AML-193 (cell line): ENCODE data around the gene FAM118A.
"Not testable (repeated sequence)": the region's sequence is repeated elsewhere in the genome, so short reads cannot be mapped to it uniquely, and the experiment has no call there.

Source experiments
- DNase-seq, 2 experiments: peaks; one replicate each; lab custom pipeline; 2025; lab: John Stamatoyannopoulos, UW

Gene FAM118A

DNA sequence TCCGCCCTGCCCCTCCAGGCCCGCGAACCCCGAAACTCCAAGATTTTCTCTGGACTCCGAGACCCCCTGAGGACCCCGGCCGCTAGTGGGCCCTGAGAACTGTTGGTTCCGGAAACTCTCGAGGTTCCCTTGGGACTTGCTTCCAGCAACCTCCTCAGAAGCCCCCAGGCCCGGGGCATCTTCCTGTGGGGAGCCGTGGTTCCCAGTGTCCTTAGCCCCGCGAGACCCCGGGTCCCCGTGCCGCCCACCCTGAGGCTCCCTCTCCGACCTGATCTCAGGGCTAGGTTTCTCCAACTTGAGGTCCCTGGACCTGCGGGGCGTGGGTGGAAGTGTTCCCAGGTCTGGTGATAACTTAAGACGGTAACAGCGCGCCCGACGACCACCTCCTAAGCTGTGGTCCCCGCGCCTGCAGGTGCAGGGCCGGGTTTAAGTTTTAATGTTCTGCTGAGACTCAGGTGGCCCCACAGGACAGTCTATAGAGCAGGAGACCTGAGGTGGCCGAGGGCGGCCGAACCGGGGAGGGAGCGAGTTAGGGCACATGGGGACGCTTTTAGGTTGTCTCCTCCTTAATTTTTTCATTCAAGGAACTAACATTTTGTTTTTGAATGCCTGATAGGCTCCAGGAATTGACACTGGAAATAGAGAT is 720 bp downstream of the FAM118A start:
- DNase-seq = no peak

DNA sequence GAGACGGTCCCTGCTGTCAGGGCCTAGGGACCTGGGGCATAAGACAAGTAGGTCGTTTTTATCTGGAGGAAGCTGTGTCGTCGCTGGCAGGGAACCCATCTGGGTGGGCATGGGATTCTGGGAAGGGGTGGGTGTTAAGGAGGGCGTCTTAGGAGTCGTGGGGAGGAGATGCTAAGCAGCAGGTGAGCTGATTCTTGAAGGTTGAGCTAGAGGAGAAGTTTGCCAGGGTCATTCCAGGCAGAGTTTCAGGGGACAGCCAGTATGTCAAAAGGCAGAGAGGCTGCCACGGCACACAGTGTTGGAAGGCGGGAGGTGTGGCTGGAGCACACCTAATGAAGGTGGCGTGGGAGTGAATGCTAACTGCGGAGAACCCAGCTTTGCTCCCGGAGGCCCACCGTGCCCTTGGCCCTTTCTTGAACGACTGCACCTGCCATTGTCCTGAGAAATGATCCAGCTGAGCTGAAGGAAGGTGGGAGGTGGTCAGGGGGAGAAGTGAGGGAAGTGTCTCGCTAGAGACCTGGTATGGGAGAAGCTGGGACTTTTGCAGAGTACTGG is 1.3 kb downstream of the FAM118A start:
- no peak for DNase-seq

GRCh38 chr22:45312415-45312814 is 2.7 kb downstream of the FAM118A start:
- DNase-seq = no peak

DNA sequence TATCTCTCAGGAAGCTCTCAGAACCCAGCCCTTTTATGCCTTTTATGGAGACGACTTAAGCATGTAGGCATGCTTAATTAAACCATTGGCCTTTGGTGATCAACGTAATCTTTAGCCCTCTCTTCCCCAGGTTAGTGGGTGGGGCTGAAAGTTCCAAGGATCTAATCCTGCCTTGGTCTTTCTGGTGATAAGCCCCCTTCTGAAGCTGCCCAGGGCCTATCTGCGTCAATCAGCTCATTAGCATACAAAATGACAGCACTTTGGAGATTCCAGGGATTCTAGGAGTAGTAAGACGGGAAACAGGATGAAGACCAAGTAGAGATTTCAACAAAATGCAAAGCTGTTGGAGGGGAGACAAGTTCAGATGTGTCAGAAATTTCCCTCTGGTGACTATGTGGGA is 3.1 kb downstream of the FAM118A start:
- no peak for DNase-seq

GRCh38 chr22:45314054-45314721 is 4.5 kb downstream of the FAM118A start:
- DNase-seq = peak in 1 of 2 experiments; percentile 25

- no peak for DNase-seq
Measured at GRCh38 chr22:45314786-45315185, 5.1 kb downstream of the FAM118A start.

DNA sequence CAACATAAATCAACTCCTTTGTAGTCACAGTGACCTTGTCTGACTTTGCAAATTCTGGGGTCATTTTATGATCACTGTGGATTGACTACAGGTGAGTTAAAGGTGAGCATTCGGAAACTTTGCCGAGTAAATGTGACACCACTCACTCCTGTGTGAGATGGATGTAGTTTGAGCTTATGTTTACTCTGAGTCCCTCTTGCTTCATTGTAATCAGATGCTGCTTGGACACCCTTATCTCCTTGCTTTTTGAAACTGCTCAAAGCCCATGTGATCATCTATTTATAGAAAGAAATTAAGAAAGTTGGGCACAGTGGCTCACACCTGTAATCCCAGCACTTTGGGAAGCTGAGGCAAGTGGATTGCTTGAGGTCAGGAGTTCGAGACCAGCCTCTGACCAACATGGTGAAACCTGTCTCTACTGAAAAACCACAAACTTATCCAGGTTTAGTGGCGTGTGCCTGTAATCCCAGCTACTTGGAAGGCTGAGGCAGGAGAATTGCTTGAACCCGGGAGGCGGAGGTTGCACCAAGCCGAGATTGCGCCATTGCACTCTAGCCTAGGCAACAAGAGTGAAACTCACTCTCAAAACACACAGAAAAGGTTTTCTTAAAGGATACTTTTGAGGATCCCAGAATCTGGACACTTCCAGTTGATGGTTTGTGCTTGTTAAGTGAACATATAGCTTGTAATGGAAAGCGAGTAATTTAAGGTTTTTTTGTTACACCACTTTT is 7.2 kb downstream of the FAM118A start:
- no peak for DNase-seq

- no peak for DNase-seq
Measured at GRCh38 chr22:45317551-45318167, 7.9 kb downstream of the FAM118A start.

DNA sequence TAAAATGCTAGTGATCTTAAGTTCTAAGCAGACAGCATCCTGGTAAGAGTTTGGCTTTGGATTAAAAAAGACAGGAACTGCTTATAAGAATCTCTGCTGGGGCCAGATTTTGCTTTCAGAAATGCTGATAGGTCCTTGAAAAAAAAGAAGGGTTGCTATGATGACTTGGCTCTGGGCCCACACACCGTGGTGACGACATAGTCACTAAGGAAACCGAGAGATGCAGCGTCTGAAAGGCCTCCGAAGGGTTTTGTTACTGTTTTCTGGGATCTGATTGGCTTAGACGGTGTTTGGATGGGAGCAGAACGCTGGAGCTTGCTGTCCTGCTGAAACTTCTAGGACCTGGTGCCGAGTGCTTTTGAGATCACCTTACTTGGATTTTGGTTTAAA is 8.4 kb downstream of the FAM118A start:
- DNase-seq = no peak

GRCh38 chr22:45318558-45319323 is 9.0 kb downstream of the FAM118A start:
- DNase-seq = no peak

- DNase-seq = no peak
Measured at GRCh38 chr22:45319324-45319685, 9.6 kb downstream of the FAM118A start.

GRCh38 chr22:45320357-45320976 is 10.7 kb downstream of the FAM118A start:
- DNase-seq = no peak

GRCh38 chr22:45321827-45322226 is 12.1 kb downstream of the FAM118A start:
- DNase-seq = no peak

GRCh38 chr22:45322873-45323525 is 13.3 kb downstream of the FAM118A start:
- DNase-seq = no peak

GRCh38 chr22:45323695-45324094 is 14.0 kb downstream of the FAM118A start:
- DNase-seq = no peak

DNA sequence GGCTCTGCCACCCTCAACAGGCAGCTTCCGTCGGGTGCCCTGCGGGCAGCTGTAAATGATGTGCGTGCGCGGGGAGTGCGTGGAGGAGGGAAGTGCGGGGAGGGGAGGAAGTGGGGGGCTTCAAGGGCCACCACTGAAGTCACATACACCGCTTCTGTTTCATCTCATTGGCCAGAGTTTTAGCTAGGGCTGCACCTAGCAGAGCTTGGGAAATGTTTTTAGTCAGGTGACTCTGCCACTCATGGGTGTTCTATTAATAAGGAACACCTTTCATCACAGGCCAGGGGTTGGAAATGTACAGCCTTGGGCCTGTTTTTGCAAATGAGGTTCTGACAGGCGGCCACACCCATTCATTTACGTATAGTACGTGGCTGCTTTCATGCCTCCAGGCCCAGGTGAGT is 14.6 kb downstream of the FAM118A start:
- no peak for DNase-seq

DNA sequence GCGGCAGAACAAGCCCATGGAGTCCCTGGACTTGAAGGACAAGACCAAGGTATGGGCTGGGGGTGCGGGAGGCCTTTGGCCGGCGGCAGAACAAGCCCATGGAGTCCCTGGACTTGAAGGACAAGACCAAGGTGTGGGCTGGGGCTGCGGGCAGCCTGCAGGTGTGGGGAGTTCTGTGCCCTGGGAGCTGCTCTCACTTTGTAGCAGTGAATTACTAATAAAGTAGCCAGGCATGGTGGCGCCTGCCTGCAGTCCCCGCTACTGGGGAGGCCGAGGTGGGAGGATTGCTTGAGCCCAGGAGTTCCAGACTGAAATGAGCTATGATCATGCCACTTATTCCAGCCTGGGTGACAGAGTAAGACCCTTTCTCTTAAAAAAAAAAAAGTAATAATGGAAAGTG is 18.5 kb downstream of the FAM118A start:
- DNase-seq = not testable (repeated sequence)

- DNase-seq = no peak
Measured at GRCh38 chr22:45328822-45329529, 19.2 kb downstream of the FAM118A start.

GRCh38 chr22:45329530-45329936 is 19.8 kb downstream of the FAM118A start:
- no peak for DNase-seq

GRCh38 chr22:45330548-45330947 is 20.8 kb downstream of the FAM118A start:
- no peak for DNase-seq
